Measurements from ENCODE around the gene ZYG11A.

Gene ZYG11A

DNA sequence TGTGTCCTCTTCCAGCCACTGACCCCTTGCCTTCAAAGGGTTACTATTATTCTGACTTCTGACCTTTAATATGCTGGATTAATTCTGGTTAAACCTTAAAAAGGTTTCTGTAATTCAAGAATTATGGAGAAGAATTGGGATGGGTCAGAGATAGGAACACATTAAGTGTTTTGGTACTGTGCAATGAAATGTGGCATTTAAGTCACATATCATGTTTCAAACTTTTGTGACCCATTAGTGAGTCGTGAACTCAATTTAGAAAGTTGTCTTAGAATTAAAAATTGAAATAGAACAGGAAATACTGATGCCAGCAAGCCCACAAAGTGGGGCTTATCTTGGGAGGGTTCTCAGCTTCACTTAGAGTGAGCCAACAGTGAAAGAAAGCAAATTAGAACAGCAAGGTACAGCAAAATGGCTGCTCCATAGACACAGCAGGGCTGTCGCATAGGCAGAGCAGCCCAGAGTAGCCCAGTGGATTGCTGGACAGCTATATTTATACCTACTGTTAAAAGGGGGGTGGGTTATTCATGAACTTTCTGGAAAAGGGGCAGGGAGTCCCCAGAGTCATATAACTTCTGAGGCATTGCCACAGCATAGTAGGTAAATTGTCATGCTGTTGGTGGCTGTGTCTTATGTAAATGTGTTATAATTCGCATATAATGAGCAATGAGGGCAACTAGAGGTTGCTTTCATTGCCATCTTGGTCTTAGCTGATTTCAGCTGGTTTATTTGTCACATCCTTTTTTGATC is 95.0 kb downstream of the ZYG11A start:
- in situ Hi-C loops (cut with HindIII; ENCODE audit: low sequenced_read_pairs), result no loop called here
- TF ChIP-seq CTCF (IDR thresholded peaks at IDR 0.05; ENCODE audit: low read depth, low read length, missing control alignments), result no peak
- no peak overlapping the region for H3K4me3 ChIP-seq (ENCODE audit: low read depth, low read length)
- DNase-seq (ENCODE audit: low read depth), result no peak

- no peak for TF ChIP-seq CTCF (IDR thresholded peaks at IDR 0.05; ENCODE audit: low read depth, low read length, missing control alignments)
- DNase-seq (ENCODE audit: low read depth), result no peak
- in situ Hi-C loops (cut with HindIII; ENCODE audit: low sequenced_read_pairs), result no loop called here
- no peak overlapping the region for H3K4me3 ChIP-seq (ENCODE audit: low read depth, low read length)
These were observed 95.6 kb downstream of the ZYG11A start for GRCh38 chr1:52938183-52938451.

GRCh38 chr1:52943876-52944416 is 101.4 kb downstream of the ZYG11A start:
- H3K4me3 ChIP-seq (ENCODE audit: low read depth, low read length), result no peak overlapping the region
- DNase-seq (ENCODE audit: low read depth), result no peak
- no peak for TF ChIP-seq CTCF (IDR thresholded peaks at IDR 0.05; ENCODE audit: low read depth, low read length, missing control alignments)
- in situ Hi-C loops (cut with HindIII; ENCODE audit: low sequenced_read_pairs), result no loop called here

- DNase-seq (ENCODE audit: low read depth), result no peak
- in situ Hi-C loops (cut with HindIII; ENCODE audit: low sequenced_read_pairs), result no loop called here
- H3K4me3 ChIP-seq (ENCODE audit: low read depth, low read length), result no peak overlapping the region
- no peak for TF ChIP-seq CTCF (IDR thresholded peaks at IDR 0.05; ENCODE audit: low read depth, low read length, missing control alignments)
These were observed 102.0 kb downstream of the ZYG11A start for GRCh38 chr1:52944566-52944965.
